ENCODE results near the gene MEF2C. TPM values are rescaled to one million over a fixed set of nuclear protein-coding genes. Genes with fewer than 3 reads are reported as not detected.

The MEF2C gene
- total RNA-seq, 2 donors from 2014 or later = 7.0 to 23.7 TPM

- Histone ChIP-seq H3K27me3 (peaks cover 0 to 37% of the 10 kb centered on the region in 2 donors), H3K4me1 (peaks cover 19% of the 10 kb centered on the region), H3K36me3 (replicated peaks in 1 of 2; ENCODE audit: insufficient read depth in 1 of 2, low read depth in 2 of 2) (no peaks in the 10 kb centered on the region), H3K4me3 (no peak overlapping the region), H3K9me3 (no peaks in the 10 kb centered on the region), H3K27ac (no peak overlapping the region)
- 8 to 10% methylated on average over 3 of the region's 3 CpGs for WGBS, 2 donors
- intact Hi-C loops (cut with DNase I) = no loop called here
- no peak for ATAC-seq
- no peak for DNase-seq
- TF ChIP-seq POLR2A (IDR thresholded peaks at IDR 0.05) = no peak
- no peak for TF ChIP-seq CTCF (IDR thresholded peaks at IDR 0.05)
Measured at GRCh38 chr5:88695931-88696330, 187.1 kb downstream of the MEF2C start.

- 5 to 8% methylated on average over 18 to 19 of the region's 19 CpGs for WGBS, 2 donors
- Histone ChIP-seq H3K36me3 (replicated peaks in 1 of 2; ENCODE audit: insufficient read depth in 1 of 2, low read depth in 2 of 2) (no peaks in the 10 kb centered on the region), H3K4me1 (peaks cover 26% of the 10 kb centered on the region), H3K9me3 (no peaks in the 10 kb centered on the region), H3K4me3 (no peak overlapping the region), H3K27ac (no peak overlapping the region), H3K27me3 (peaks cover 0 to 44% of the 10 kb centered on the region in 2 donors)
- DNase-seq (no peak), ATAC-seq (no peak)
- intact Hi-C loops (cut with DNase I) = no loop called here
- TF ChIP-seq CTCF (IDR thresholded peaks at IDR 0.05) (no peak), POLR2A (IDR thresholded peaks at IDR 0.05) (no peak)
Measured at GRCh38 chr5:88695232-88695631, 187.8 kb downstream of the MEF2C start.

- peaks cover 37% of the 10 kb centered on the region for H3K4me1 ChIP-seq
- intact Hi-C loops (cut with DNase I) = no loop called here
- no peaks in the 10 kb centered on the region for H3K36me3 ChIP-seq (replicated peaks in 1 of 2; ENCODE audit: insufficient read depth in 1 of 2, low read depth in 2 of 2)
- no peak for TF ChIP-seq CTCF (IDR thresholded peaks at IDR 0.05)
- no peak for TF ChIP-seq POLR2A (IDR thresholded peaks at IDR 0.05)
- DNase-seq (no peak), ATAC-seq (no peak)
- no peaks in the 10 kb centered on the region for H3K9me3 ChIP-seq
- peaks cover 0 to 54% of the 10 kb centered on the region in 2 donors for H3K27me3 ChIP-seq
- H3K4me3 ChIP-seq = no peak overlapping the region
- WGBS, 2 donors = 4 to 7% methylated on average over 28 of the region's 28 CpGs
- H3K27ac ChIP-seq = no peak overlapping the region
Measured at GRCh38 chr5:88694023-88694679, 188.8 kb downstream of the MEF2C start.

GRCh38 chr5:88693071-88693932 lies 189.7 kb downstream of the MEF2C start:
- H3K4me3 ChIP-seq = no peak overlapping the region
- no peak overlapping the region for H3K27ac ChIP-seq
- ATAC-seq (no peak), DNase-seq (no peak)
- H3K27me3 ChIP-seq = peaks cover 0 to 63% of the 10 kb centered on the region in 2 donors
- H3K36me3 ChIP-seq (replicated peaks in 1 of 2; ENCODE audit: insufficient read depth in 1 of 2, low read depth in 2 of 2) = no peaks in the 10 kb centered on the region
- WGBS, 2 donors = 5 to 6% methylated on average over 22 to 25 of the region's 25 CpGs
- TF ChIP-seq CTCF (IDR thresholded peaks at IDR 0.05) (no peak), POLR2A (IDR thresholded peaks at IDR 0.05) (no peak)
- no peaks in the 10 kb centered on the region for H3K9me3 ChIP-seq
- peaks cover 40% of the 10 kb centered on the region for H3K4me1 ChIP-seq
- intact Hi-C loops (cut with DNase I) = no loop called here
